Liver (tissue), 9 donors: ENCODE results near the gene PITPNC1. TPM values are rescaled to one million over a fixed set of nuclear protein-coding genes. Genes with fewer than 3 reads are reported as not detected.

ENCODE experiments used
- DNase-seq: peaks from one replicate; pipeline ENCODE4 v3.0.0-alpha.2; 2017; ENCODE audit warnings: low spot score
- H3K27ac ChIP-seq, 2 donors: one replicate each; pipeline ENCODE4 v1.7.0; 2013; ENCODE audit warnings: inconsistent platforms in 2 of 2, low read length in 2 of 2, control low read depth in 1 of 2, low read depth in 1 of 2, mild to moderate bottlenecking in 1 of 2
- H3K27me3 ChIP-seq, 4 donors: one replicate each; pipeline versions ENCODE4 v1.6.1 to v1.7.0; 2013; ENCODE audit warnings: low read length in 3 of 4, inconsistent platforms in 1 of 4, mild to moderate bottlenecking in 1 of 4, moderate library complexity in 1 of 4; ENCODE audit not compliant: control insufficient read depth in 4 of 4, insufficient read depth in 4 of 4
- H3K36me3 ChIP-seq, 4 donors: one replicate each; pipeline versions ENCODE4 v1.6.1 to v1.7.0; 2013; ENCODE audit warnings: low read length in 3 of 4, mild to moderate bottlenecking in 3 of 4, low read depth in 1 of 4, moderate library complexity in 1 of 4; ENCODE audit not compliant: control insufficient read depth in 4 of 4, insufficient read depth in 3 of 4
- H3K4me1 ChIP-seq, 4 donors: one replicate each; pipeline versions ENCODE4 v1.6.1 to v1.7.0; 2013; ENCODE audit warnings: low read length in 3 of 4, mild to moderate bottlenecking in 3 of 4, moderate library complexity in 1 of 4; ENCODE audit not compliant: control insufficient read depth in 4 of 4, insufficient read depth in 4 of 4
- H3K4me3 ChIP-seq, 3 donors: one replicate each; pipeline versions ENCODE4 v1.6.1 to v1.7.0; 2013; ENCODE audit warnings: low read length in 3 of 3, control low read depth in 1 of 3, low read depth in 1 of 3, mild to moderate bottlenecking in 1 of 3
- H3K9ac ChIP-seq, 2 donors: one replicate each; pipeline ENCODE4 v1.7.0; 2013; ENCODE audit warnings: low read length in 2 of 2, mild to moderate bottlenecking in 2 of 2, moderate library complexity in 2 of 2, control low read depth in 1 of 2, low read depth in 1 of 2
- H3K9me3 ChIP-seq, 4 donors: one replicate each; pipeline versions ENCODE4 v1.6.1 to v1.7.0; 2013; ENCODE audit warnings: low read length in 3 of 4; ENCODE audit not compliant: control insufficient read depth in 4 of 4
- EGR1 ChIP-seq, 2 donors: IDR thresholded peaks; 2 replicates each; pipeline ENCODE4 v1.6.1; 2016 to 2018; ENCODE audit warnings: antibody characterized with exemption in 2 of 2, low read depth in 2 of 2
- FOXA1 ChIP-seq: IDR thresholded peaks from 2 replicates; pipeline ENCODE4 v1.6.1; 2016; ENCODE audit warnings: antibody characterized with exemption
- FOXA2 ChIP-seq: IDR thresholded peaks from 2 replicates; pipeline ENCODE4 v1.6.1; 2016; ENCODE audit warnings: antibody characterized with exemption
- GABPA ChIP-seq, 2 donors: IDR thresholded peaks in 1 of 2; conservative IDR thresholded peaks in 1 of 2; 2 replicates each; pipeline ENCODE4 v1.6.1; 2016; ENCODE audit warnings: antibody characterized with exemption in 2 of 2, mild to moderate bottlenecking in 1 of 2, moderate library complexity in 1 of 2
- HNF4A ChIP-seq, 2 donors: conservative IDR thresholded peaks; 2 replicates each; pipeline ENCODE4 v1.6.1; 2016; ENCODE audit warnings: antibody characterized with exemption in 2 of 2, mild to moderate bottlenecking in 2 of 2
- HNF4G ChIP-seq: IDR thresholded peaks from 2 replicates; pipeline ENCODE4 v1.6.1; 2016; ENCODE audit warnings: antibody characterized with exemption
- JUND ChIP-seq, 2 donors: IDR thresholded peaks; 2 replicates each; pipeline ENCODE4 v1.6.1; 2016; ENCODE audit warnings: antibody characterized with exemption in 2 of 2
- NR2F2 ChIP-seq: IDR thresholded peaks from 2 replicates; pipeline ENCODE4 v1.6.1; 2016; ENCODE audit warnings: antibody characterized with exemption
- RAD21 ChIP-seq, 2 donors: IDR thresholded peaks; 2 replicates each; pipeline ENCODE4 v1.6.1; 2016; ENCODE audit warnings: antibody characterized with exemption in 2 of 2, mild to moderate bottlenecking in 2 of 2
- REST ChIP-seq: IDR thresholded peaks from 2 replicates; pipeline ENCODE4 v1.6.1; 2016; ENCODE audit warnings: antibody characterized with exemption, mild to moderate bottlenecking
- RXRA ChIP-seq, 2 donors: IDR thresholded peaks; 2 replicates each; pipeline ENCODE4 v1.6.1; 2017 to 2018; ENCODE audit warnings: antibody characterized with exemption in 2 of 2, mild to moderate bottlenecking in 1 of 2
- SP1 ChIP-seq: IDR thresholded peaks from 2 replicates; pipeline ENCODE4 v1.6.1; 2018; ENCODE audit warnings: antibody characterized with exemption, mild to moderate bottlenecking
- TAF1 ChIP-seq: conservative IDR thresholded peaks from 2 replicates; pipeline ENCODE4 v1.6.1; 2016; ENCODE audit warnings: antibody characterized with exemption, mild to moderate bottlenecking
- YY1 ChIP-seq: IDR thresholded peaks from 2 replicates; pipeline ENCODE4 v1.6.1; 2016; ENCODE audit warnings: antibody characterized with exemption, mild to moderate bottlenecking
- WGBS: extraction: QIAGEN DNeasy Blood & Tissue Kit; methylation state at CpG from one replicate; pipeline ENCODE4 v1.1.7; 2013; 5-methylcytosine and 5-hydroxymethylcytosine counted together
- polyA plus RNA-seq, 2 donors: library from polyadenylated mRNA; stranded (reverse) in 1 of 2; unstranded in 1 of 2; fragments of 200-250 nt in 1 of 2; fragments of >200 nt in 1 of 2; fragmentation: Nextera tagmentation in 1 of 2; extraction: Ambion mirVana in 1 of 2; gene quantifications; one replicate each; pipeline versions ENCODE4 v1.2.1 to v1.2.3, GENCODE V29; 2013 to 2015
- total RNA-seq, 2 donors: library from RNA; depleted of rRNA; stranded (reverse); fragments of >200 nt; gene quantifications; one replicate each; pipeline ENCODE4 v1.2.3, GENCODE V29; 2014
- TF ChIP-seq, protein P1 (sequence below): IDR thresholded peaks from 2 replicates; pipeline ENCODE4 v1.6.1; 2016; ENCODE audit warnings: antibody characterized with exemption
- TF ChIP-seq, protein P2 (sequence below): IDR thresholded peaks from 2 replicates; pipeline ENCODE4 v1.6.1; 2016; ENCODE audit warnings: antibody characterized with exemption
- TF ChIP-seq, protein P3 (sequence below): fragments of 150-350 bp; IDR thresholded peaks from 2 replicates; pipeline ENCODE4 v1.5.1; 2017; ENCODE audit warnings: improper control_type of control experiment, low read depth, low read length; ENCODE audit not compliant: missing input control
- TF ChIP-seq, protein P4 (sequence below): IDR thresholded peaks from 2 replicates; pipeline ENCODE4 v1.6.1; 2016; ENCODE audit warnings: antibody characterized with exemption
- donor health status: healthy.
- donor health status: healthy.
- donor health status: healthy.
- donor health status: healthy.
- donor health status: healthy.

PITPNC1 gene
- total and polyA plus RNA-seq, 4 donors, result 2.3 to 10.2 (median 5.7) TPM

DNA sequence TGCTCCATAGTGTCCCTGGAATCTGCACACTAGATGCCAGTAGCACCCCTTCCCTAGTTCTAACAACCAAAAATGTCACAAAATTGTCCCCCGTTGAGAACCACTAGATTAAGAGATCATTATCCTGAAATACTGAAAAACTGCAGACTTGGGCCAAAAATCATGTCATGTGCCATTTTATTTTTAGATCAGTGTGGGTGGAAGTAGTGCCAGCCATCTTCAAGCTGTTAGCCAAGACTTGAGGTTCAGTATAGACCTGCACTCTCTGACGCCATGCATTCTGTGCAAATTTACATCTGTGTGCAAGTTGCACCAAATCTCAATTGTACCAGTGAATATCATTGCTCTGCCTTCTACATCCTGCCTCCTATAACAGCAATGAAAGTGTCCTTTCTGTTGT lies 309.2 kb downstream of the PITPNC1 start (continued):
- TF ChIP-seq REST (no peak), JUND (IDR thresholded peaks at IDR 0.05) (no peak), NR2F2 (no peak), TAF1 (no peak), HNF4G (no peak), RXRA (IDR thresholded peaks at IDR 0.05) (no peak), FOXA2 (no peak)

GRCh38 chr17:67687511-67687910 lies 310.4 kb downstream of the PITPNC1 start:
- Histone ChIP-seq H3K36me3 (peaks cover 0 to under 1% (median 0%) of the 10 kb centered on the region in 4 donors), H3K9ac (no peak overlapping the region), H3K9me3 (no peaks in the 10 kb centered on the region), H3K27me3 (no peaks in the 10 kb centered on the region), H3K4me1 (no peaks in the 10 kb centered on the region), H3K4me3 (no peak overlapping the region), H3K27ac (no peak overlapping the region)
- DNase-seq, result no peak
- TF ChIP-seq RXRA (IDR thresholded peaks at IDR 0.05), result no peak
- TF ChIP-seq, protein P1, sequence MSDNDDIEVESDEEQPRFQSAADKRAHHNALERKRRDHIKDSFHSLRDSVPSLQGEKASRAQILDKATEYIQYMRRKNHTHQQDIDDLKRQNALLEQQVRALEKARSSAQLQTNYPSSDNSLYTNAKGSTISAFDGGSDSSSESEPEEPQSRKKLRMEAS, result no peak
- TF ChIP-seq NR2F2, result no peak
- no peak for TF ChIP-seq FOXA1
- TF ChIP-seq SP1, result no peak
- TF ChIP-seq RAD21 (IDR thresholded peaks at IDR 0.05), result no peak
- TF ChIP-seq, protein P2, sequence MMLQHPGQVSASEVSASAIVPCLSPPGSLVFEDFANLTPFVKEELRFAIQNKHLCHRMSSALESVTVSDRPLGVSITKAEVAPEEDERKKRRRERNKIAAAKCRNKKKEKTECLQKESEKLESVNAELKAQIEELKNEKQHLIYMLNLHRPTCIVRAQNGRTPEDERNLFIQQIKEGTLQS, result no peak
- no peak for TF ChIP-seq REST
- no peak for TF ChIP-seq HNF4G
- no peak for TF ChIP-seq EGR1 (IDR thresholded peaks at IDR 0.05; ENCODE audit: low read depth in 2 of 2)
- TF ChIP-seq, protein P3, sequence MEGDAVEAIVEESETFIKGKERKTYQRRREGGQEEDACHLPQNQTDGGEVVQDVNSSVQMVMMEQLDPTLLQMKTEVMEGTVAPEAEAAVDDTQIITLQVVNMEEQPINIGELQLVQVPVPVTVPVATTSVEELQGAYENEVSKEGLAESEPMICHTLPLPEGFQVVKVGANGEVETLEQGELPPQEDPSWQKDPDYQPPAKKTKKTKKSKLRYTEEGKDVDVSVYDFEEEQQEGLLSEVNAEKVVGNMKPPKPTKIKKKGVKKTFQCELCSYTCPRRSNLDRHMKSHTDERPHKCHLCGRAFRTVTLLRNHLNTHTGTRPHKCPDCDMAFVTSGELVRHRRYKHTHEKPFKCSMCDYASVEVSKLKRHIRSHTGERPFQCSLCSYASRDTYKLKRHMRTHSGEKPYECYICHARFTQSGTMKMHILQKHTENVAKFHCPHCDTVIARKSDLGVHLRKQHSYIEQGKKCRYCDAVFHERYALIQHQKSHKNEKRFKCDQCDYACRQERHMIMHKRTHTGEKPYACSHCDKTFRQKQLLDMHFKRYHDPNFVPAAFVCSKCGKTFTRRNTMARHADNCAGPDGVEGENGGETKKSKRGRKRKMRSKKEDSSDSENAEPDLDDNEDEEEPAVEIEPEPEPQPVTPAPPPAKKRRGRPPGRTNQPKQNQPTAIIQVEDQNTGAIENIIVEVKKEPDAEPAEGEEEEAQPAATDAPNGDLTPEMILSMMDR, result no peak
- TF ChIP-seq YY1, result no peak
- TF ChIP-seq JUND (IDR thresholded peaks at IDR 0.05), result no peak
- TF ChIP-seq GABPA (IDR thresholded peaks at IDR 0.05 in 1 of 2, conservative IDR thresholded peaks at IDR 0.05 in 1 of 2), result no peak
- TF ChIP-seq HNF4A (conservative IDR thresholded peaks at IDR 0.05), result no peak
- TF ChIP-seq FOXA2, result no peak
- TF ChIP-seq TAF1, result no peak
- TF ChIP-seq, protein P4, sequence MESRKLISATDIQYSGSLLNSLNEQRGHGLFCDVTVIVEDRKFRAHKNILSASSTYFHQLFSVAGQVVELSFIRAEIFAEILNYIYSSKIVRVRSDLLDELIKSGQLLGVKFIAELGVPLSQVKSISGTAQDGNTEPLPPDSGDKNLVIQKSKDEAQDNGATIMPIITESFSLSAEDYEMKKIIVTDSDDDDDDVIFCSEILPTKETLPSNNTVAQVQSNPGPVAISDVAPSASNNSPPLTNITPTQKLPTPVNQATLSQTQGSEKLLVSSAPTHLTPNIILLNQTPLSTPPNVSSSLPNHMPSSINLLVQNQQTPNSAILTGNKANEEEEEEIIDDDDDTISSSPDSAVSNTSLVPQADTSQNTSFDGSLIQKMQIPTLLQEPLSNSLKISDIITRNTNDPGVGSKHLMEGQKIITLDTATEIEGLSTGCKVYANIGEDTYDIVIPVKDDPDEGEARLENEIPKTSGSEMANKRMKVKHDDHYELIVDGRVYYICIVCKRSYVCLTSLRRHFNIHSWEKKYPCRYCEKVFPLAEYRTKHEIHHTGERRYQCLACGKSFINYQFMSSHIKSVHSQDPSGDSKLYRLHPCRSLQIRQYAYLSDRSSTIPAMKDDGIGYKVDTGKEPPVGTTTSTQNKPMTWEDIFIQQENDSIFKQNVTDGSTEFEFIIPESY, result no peak
- WGBS, result 96% methylated on average over 2 of the region's 2 CpGs
